Caco-2 (cell line): ENCODE results near the gene STPG2. TPM values are rescaled to one million over a fixed set of nuclear protein-coding genes. Genes with fewer than 3 reads are reported as not detected.

Source experiments
- BruUV-seq: library from RNA; stranded (reverse); fragments of 400-500 nt; replicated peaks from 2 replicates; lab custom pipeline; 2021; lab: Mats Ljungman, UMichigan
- CTCF ChIA-PET: fragments of 300-600 bp; sonication (Branson Sonifier 250); formaldehyde crosslinking; loops from one replicate; lab custom pipeline; 2022; ENCODE audit warnings: antibody characterized with exemption; lab: Charles Lee
- POLR2A ChIA-PET: fragments of 300-600 bp; sonication (Branson Sonifier 250); formaldehyde crosslinking; loops from one replicate; lab custom pipeline; 2022; ENCODE audit warnings: antibody characterized with exemption; lab: Charles Lee
- DNase-seq, 2 experiments: peaks; one replicate each; pipeline versions ENCODE4 v3.0.0 to v3.0.0-alpha.2; 2020 to 2022
- H3K27me3 ChIP-seq: replicated peaks from 2 replicates; pipeline ENCODE4 v1.6.0; 2011; ENCODE audit warnings: low read length; ENCODE audit not compliant: control insufficient read depth, insufficient read depth
- H3K36me3 ChIP-seq: 2 replicates; pipeline ENCODE4 v1.5.1; 2011; ENCODE audit warnings: low read length; ENCODE audit not compliant: control insufficient read depth, insufficient read depth
- H3K4me1 ChIP-seq: fragments of 250-450 bp; sonication (Bioruptor Pico); 2 replicates; pipeline ENCODE4 v1.5.1; 2020; ENCODE audit warnings: mild to moderate bottlenecking
- H3K4me3 ChIP-seq: 2 replicates; pipeline ENCODE4 v1.5.1; 2011; ENCODE audit warnings: low read depth, mild to moderate bottlenecking, control low read depth, low read length
- H3K9me3 ChIP-seq: fragments of 250-450 bp; sonication (Bioruptor Pico); 2 replicates; pipeline ENCODE4 v1.5.1; 2020; ENCODE audit warnings: mild to moderate bottlenecking, moderate library complexity
- H3K27ac Mint-ChIP-seq: one replicate; pipeline ENCODE4 v1.8.0; 2022; ENCODE audit warnings: mixed read lengths; ENCODE audit not compliant: unreplicated experiment
- H3K27me3 Mint-ChIP-seq: one replicate; pipeline ENCODE4 v1.8.0; 2022; ENCODE audit warnings: mixed read lengths; ENCODE audit not compliant: insufficient read depth, unreplicated experiment
- H3K36me3 Mint-ChIP-seq: one replicate; pipeline ENCODE4 v1.8.0; 2022; ENCODE audit warnings: mild to moderate bottlenecking, mixed read lengths; ENCODE audit not compliant: insufficient read depth, unreplicated experiment
- H3K4me1 Mint-ChIP-seq: one replicate; pipeline ENCODE4 v1.8.0; 2022; ENCODE audit warnings: low read depth, mixed read lengths; ENCODE audit not compliant: unreplicated experiment
- H3K4me3 Mint-ChIP-seq: one replicate; pipeline ENCODE4 v1.8.0; 2022; ENCODE audit warnings: mild to moderate bottlenecking, moderate library complexity, mixed read lengths; ENCODE audit not compliant: unreplicated experiment
- H3K9me3 Mint-ChIP-seq: one replicate; pipeline ENCODE4 v1.8.0; 2022; ENCODE audit warnings: mixed read lengths; ENCODE audit not compliant: unreplicated experiment
- intact Hi-C: fragments of 100-400 bp; cut with micrococcal nuclease; formaldehyde crosslinking; loops from one replicate; pipeline ENCODE4 v1.10.0; 2022; ENCODE audit not compliant: unreplicated experiment
- total RNA-seq: library from RNA; stranded (reverse); gene quantifications from 2 replicates; pipeline ENCODE4 v1.2.3, GENCODE V29; 2022
- TF ChIP-seq, protein P1 (sequence below), 2 experiments: fragments of 200-600 bp in 1 of 2; IDR thresholded peaks; 1 replicate in 1 of 2; 2 replicates in 1 of 2; pipeline versions ENCODE4 v1.5.1 to v1.8.0; 2011 to 2022; ENCODE audit warnings: antibody characterized with exemption in 1 of 2, control low read depth in 1 of 2, inconsistent platforms in 1 of 2, low read depth in 1 of 2, low read length in 1 of 2, mild to moderate bottlenecking in 1 of 2, moderate library complexity in 1 of 2; ENCODE audit not compliant: insufficient read depth in 1 of 2, severe bottlenecking in 1 of 2, unreplicated experiment in 1 of 2

Gene STPG2
- total RNA-seq, 1 experiment from 2014 or later: not detected

- no peaks in the 10 kb centered on the region for H3K9me3 Mint-ChIP-seq
- CTCF ChIA-PET: no interaction called here
- no peaks in the 10 kb centered on the region for H3K4me1 Mint-ChIP-seq
Measured at GRCh38 chr4:97867557-97868091, 275.7 kb downstream of the STPG2 start.

DNA sequence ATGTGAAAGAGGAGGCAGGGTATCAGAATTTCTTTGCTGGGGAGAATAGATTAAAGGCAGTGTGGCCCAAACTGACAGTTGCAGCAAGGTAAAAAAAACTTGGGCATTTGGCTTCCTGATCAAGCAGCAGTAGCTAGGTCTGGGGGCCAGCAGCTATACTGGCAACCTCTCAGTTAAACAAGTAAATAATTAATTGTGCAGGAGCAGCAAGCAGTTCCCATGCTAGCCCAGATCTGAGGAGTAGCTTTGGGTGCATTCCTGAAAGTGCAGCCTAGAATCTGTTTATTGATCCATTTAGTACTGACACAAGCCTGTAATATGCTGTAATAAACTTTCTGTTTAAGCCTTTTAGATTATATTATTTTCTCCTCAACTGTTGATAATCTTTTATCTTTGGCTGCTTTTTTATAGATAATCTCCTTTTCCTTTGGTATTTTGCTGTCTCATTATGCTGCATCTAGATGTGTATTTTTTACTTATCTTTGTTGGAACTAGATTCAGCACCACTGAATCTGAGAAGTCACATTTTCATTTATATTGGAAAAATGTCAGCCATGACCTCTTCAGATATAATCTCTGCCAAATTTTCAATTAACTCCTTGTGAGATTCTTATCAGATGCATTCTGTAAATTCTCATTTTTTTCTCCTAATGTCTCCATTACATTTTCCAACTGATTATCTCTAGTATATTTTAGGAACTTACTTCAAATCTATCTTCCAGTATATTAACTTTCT, 276.3 kb downstream of the STPG2 start:
- CTCF ChIA-PET: no interaction called here
- no peak overlapping the region for H3K27ac Mint-ChIP-seq
- no peaks in the 10 kb centered on the region for H3K9me3 ChIP-seq
- peaks cover 5% of the 10 kb centered on the region for H3K27me3 Mint-ChIP-seq
- H3K27me3 ChIP-seq: no peaks in the 10 kb centered on the region
- no peak overlapping the region for H3K4me3 Mint-ChIP-seq
- TF ChIP-seq, protein P1, sequence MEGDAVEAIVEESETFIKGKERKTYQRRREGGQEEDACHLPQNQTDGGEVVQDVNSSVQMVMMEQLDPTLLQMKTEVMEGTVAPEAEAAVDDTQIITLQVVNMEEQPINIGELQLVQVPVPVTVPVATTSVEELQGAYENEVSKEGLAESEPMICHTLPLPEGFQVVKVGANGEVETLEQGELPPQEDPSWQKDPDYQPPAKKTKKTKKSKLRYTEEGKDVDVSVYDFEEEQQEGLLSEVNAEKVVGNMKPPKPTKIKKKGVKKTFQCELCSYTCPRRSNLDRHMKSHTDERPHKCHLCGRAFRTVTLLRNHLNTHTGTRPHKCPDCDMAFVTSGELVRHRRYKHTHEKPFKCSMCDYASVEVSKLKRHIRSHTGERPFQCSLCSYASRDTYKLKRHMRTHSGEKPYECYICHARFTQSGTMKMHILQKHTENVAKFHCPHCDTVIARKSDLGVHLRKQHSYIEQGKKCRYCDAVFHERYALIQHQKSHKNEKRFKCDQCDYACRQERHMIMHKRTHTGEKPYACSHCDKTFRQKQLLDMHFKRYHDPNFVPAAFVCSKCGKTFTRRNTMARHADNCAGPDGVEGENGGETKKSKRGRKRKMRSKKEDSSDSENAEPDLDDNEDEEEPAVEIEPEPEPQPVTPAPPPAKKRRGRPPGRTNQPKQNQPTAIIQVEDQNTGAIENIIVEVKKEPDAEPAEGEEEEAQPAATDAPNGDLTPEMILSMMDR (IDR thresholded peaks at IDR 0.05; ENCODE audit: insufficient read depth in 1 of 2, low read depth in 1 of 2, low read length in 1 of 2, severe bottlenecking in 1 of 2, unreplicated experiment in 1 of 2): no peak
- no peaks in the 10 kb centered on the region for H3K36me3 Mint-ChIP-seq
- H3K4me1 Mint-ChIP-seq: no peaks in the 10 kb centered on the region
- no peak overlapping the region for H3K4me3 ChIP-seq
- no peaks in the 10 kb centered on the region for H3K9me3 Mint-ChIP-seq
- H3K36me3 ChIP-seq: no peaks in the 10 kb centered on the region
- H3K4me1 ChIP-seq: no peaks in the 10 kb centered on the region
- no TSS peak for BruUV-seq
- intact Hi-C loops: no loop called here
- DNase-seq: no peak
- POLR2A ChIA-PET: no interaction called here

More at GRCh38 chr4:97867557-97868091, 275.7 kb downstream of the STPG2 start:
- no peaks in the 10 kb centered on the region for H3K36me3 Mint-ChIP-seq
- no peak for DNase-seq
- Histone ChIP-seq H3K4me3 (no peak overlapping the region), H3K4me1 (no peaks in the 10 kb centered on the region), H3K36me3 (no peaks in the 10 kb centered on the region), H3K27me3 (no peaks in the 10 kb centered on the region), H3K9me3 (no peaks in the 10 kb centered on the region)
- no peak overlapping the region for H3K4me3 Mint-ChIP-seq
- POLR2A ChIA-PET: no interaction called here
- H3K27ac Mint-ChIP-seq: no peak overlapping the region
- BruUV-seq: no TSS peak
- peaks cover 5% of the 10 kb centered on the region for H3K27me3 Mint-ChIP-seq
- TF ChIP-seq, protein P1 (IDR thresholded peaks at IDR 0.05; ENCODE audit: insufficient read depth in 1 of 2, low read depth in 1 of 2, low read length in 1 of 2, severe bottlenecking in 1 of 2, unreplicated experiment in 1 of 2): no peak
- intact Hi-C loops: no loop called here

DNA sequence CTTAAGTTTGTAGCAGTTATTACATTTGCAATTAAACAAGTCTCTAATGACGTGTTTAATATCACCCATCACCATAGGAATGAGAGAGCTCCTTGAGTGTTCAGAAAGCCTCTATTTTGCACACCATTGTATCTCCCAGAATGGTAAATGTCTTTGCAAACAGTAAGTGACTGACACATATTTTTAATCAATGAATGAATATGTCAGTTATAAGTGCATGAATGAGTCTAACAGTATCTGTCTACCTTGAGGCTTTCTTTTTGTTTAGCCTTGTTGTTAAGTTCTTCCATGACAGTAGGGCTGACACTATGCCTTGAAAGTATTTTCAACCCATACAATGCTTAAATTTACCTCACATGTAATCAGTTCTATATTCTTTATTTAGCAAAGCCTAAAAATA, 292.2 kb downstream of the STPG2 start:
- Histone ChIP-seq H3K4me1 (no peaks in the 10 kb centered on the region), H3K36me3 (no peaks in the 10 kb centered on the region), H3K4me3 (no peak overlapping the region), H3K9me3 (no peaks in the 10 kb centered on the region), H3K27me3 (no peaks in the 10 kb centered on the region)
- Mint-ChIP-seq H3K4me1 (no peaks in the 10 kb centered on the region), H3K4me3 (no peak overlapping the region), H3K27ac (no peak overlapping the region), H3K27me3 (no peaks in the 10 kb centered on the region), H3K36me3 (no peaks in the 10 kb centered on the region), H3K9me3 (no peaks in the 10 kb centered on the region)
- TF ChIP-seq, protein P1 (IDR thresholded peaks at IDR 0.05; ENCODE audit: insufficient read depth in 1 of 2, low read depth in 1 of 2, low read length in 1 of 2, severe bottlenecking in 1 of 2, unreplicated experiment in 1 of 2): no peak
- DNase-seq: no peak
- intact Hi-C loops: no loop called here
- POLR2A ChIA-PET: no interaction called here
- CTCF ChIA-PET: no interaction called here
- no TSS peak for BruUV-seq
